Ovary (tissue), 9 donors: Measurements from ENCODE around the gene ASB9. TPM values are rescaled to one million over a fixed set of nuclear protein-coding genes. Genes with fewer than 3 reads are reported as not detected.

Experiments
- DNase-seq, 5 donors: peaks; one replicate each; pipeline ENCODE4 v3.0.0-alpha.2; 2019 to 2020
- H3K27ac ChIP-seq, 2 donors: fragments of 200-600 bp; one replicate each; pipeline versions ENCODE4 v1.5.1 to v1.8.0; 2019 to 2022
- H3K27me3 ChIP-seq: fragments of 200-600 bp; one replicate; pipeline ENCODE4 v1.8.0; 2022
- H3K36me3 ChIP-seq: fragments of 200-600 bp; sonication (generic); one replicate; pipeline ENCODE4 v1.5.1; 2019
- H3K4me1 ChIP-seq: one replicate; pipeline ENCODE4 v1.8.1; 2013; ENCODE audit warnings: mild to moderate bottlenecking, moderate library complexity; ENCODE audit not compliant: insufficient read depth
- H3K4me3 ChIP-seq: fragments of 200-600 bp; sonication (generic); one replicate; pipeline ENCODE4 v1.5.1; 2017
- H3K9me3 ChIP-seq, 2 donors: fragments of 200-600 bp in 1 of 2; sonication (generic) in 1 of 2; one replicate each; pipeline versions ENCODE4 v1.5.1 to v1.8.1; 2013 to 2019; ENCODE audit warnings: mild to moderate bottlenecking in 1 of 2, moderate library complexity in 1 of 2
- CTCF ChIP-seq, 3 donors: fragments of 450-650 bp in 2 of 3; fragments of 200-600 bp in 1 of 3; IDR thresholded peaks; one replicate each; pipeline versions ENCODE4 v1.5.1 to v1.8.0; 2016 to 2022; ENCODE audit warnings: antibody characterized with exemption in 3 of 3, mild to moderate bottlenecking in 1 of 3
- EP300 ChIP-seq: sonication (generic); formaldehyde crosslinking; IDR thresholded peaks from one replicate; pipeline ENCODE4 v1.6.1; 2017; ENCODE audit warnings: antibody characterized with exemption
- POLR2A ChIP-seq: fragments of 450-650 bp; IDR thresholded peaks from one replicate; pipeline ENCODE4 v1.6.1; 2017; ENCODE audit warnings: antibody characterized with exemption, mild to moderate bottlenecking, moderate library complexity
- WGBS, 3 donors: extraction: QIAGEN DNeasy Blood & Tissue Kit in 1 of 3; methylation state at CpG; one replicate each; pipeline versions ENCODE4 v1.1.5 to v1.1.7; 2013 to 2017; 5-methylcytosine and 5-hydroxymethylcytosine counted together
- intact Hi-C, 4 donors: fragments of 100-400 bp; cut with DNase I; formaldehyde crosslinking; loops; one replicate each; pipeline versions ENCODE4 v1.11.0 to v1.15.1; 2022 to 2023
- polyA plus RNA-seq, 2 donors: library from polyadenylated mRNA; stranded (reverse); fragments of 200-250 nt in 1 of 2; fragments of 350-450 nt in 1 of 2; fragmentation: Illumina TruSeq in 1 of 2; extraction: RNeasy Lipid Tissue Mini Kit (QIAGEN cat#74804) in 1 of 2; gene quantifications; one replicate each; pipeline ENCODE4 v1.2.3, GENCODE V29; 2013 to 2014
- total RNA-seq, 7 donors: library from RNA; depleted of rRNA in 2 of 7; stranded (reverse); fragments of >200 nt in 2 of 7; fragmentation: NEBNext Ultra II Directional in 3 of 7; extraction: Animal tissue kit (Norgen Biotek cat#: 25700) in 3 of 7; gene quantifications; one replicate each; pipeline versions ENCODE4 v1.1.0 to v1.2.4, GENCODE V29; 2016 to 2023
- donor health status: DM: no; HTN: no; CAD: no; lungs with moderate emphysema.
- donor health status: DM: no; HTN: no; CAD: no.
- donor health status: Bipolar disorder and iron deficiency.
- donor health status: DM: yes; HTN: yes; CAD: no.
- donor health status: DM: no; HTN: no; CAD: no.
- donor health status: DM: yes; HTN: yes; CAD: no.

ASB9 gene
- total and polyA plus RNA-seq, 9 donors: 0.20 to 2.1 (median 0.99) TPM

- no peak overlapping the region for H3K27ac ChIP-seq
- 84 to 85% (median 84%) methylated on average over 1 of the region's 1 CpG for WGBS, 3 donors
- H3K27me3 ChIP-seq: no peaks in the 10 kb centered on the region
- no peak overlapping the region for H3K4me3 ChIP-seq
- H3K36me3 ChIP-seq: no peaks in the 10 kb centered on the region
- H3K4me1 ChIP-seq: no peaks in the 10 kb centered on the region
- intact Hi-C loops: no loop called here
- H3K9me3 ChIP-seq: no peaks in the 10 kb centered on the region
- TF ChIP-seq EP300: no peak
- TF ChIP-seq POLR2A: no peak
- TF ChIP-seq CTCF (IDR thresholded peaks at IDR 0.05): no peak
- DNase-seq: no peak
These were observed 45.1 kb downstream of the ASB9 start for GRCh38 chrX:15224747-15225146.

- H3K27ac ChIP-seq: no peak overlapping the region
- DNase-seq: no peak
- intact Hi-C loops: no loop called here
- H3K4me3 ChIP-seq: no peak overlapping the region
- no peaks in the 10 kb centered on the region for H3K4me1 ChIP-seq
- H3K36me3 ChIP-seq: no peaks in the 10 kb centered on the region
- H3K9me3 ChIP-seq: no peaks in the 10 kb centered on the region
- no peaks in the 10 kb centered on the region for H3K27me3 ChIP-seq
- no peak for TF ChIP-seq CTCF (IDR thresholded peaks at IDR 0.05)
- no peak for TF ChIP-seq POLR2A
- no peak for TF ChIP-seq EP300
These were observed 48.6 kb downstream of the ASB9 start for GRCh38 chrX:15221321-15221720.

GRCh38 chrX:15217161-15217560 lies 52.7 kb downstream of the ASB9 start:
- no peaks in the 10 kb centered on the region for H3K9me3 ChIP-seq
- WGBS, 3 donors: 25 to 43% (median 29%) methylated on average over 1 of the region's 1 CpG
- no peak for TF ChIP-seq EP300
- TF ChIP-seq CTCF (IDR thresholded peaks at IDR 0.05): no peak
- TF ChIP-seq POLR2A: no peak
- no peak overlapping the region for H3K4me3 ChIP-seq
- H3K4me1 ChIP-seq: no peaks in the 10 kb centered on the region
- no peaks in the 10 kb centered on the region for H3K36me3 ChIP-seq
- no peak overlapping the region for H3K27ac ChIP-seq
- intact Hi-C loops: no loop called here
- H3K27me3 ChIP-seq: no peaks in the 10 kb centered on the region
- DNase-seq: no peak

- Histone ChIP-seq H3K36me3 (no peaks in the 10 kb centered on the region), H3K4me3 (no peak overlapping the region), H3K27me3 (no peaks in the 10 kb centered on the region), H3K27ac (no peak overlapping the region), H3K4me1 (no peaks in the 10 kb centered on the region), H3K9me3 (no peaks in the 10 kb centered on the region)
- intact Hi-C loops: no loop called here
- DNase-seq: no peak
- 60 to 70% (median 63%) methylated on average over 1 of the region's 1 CpG for WGBS, 3 donors
- no peak for TF ChIP-seq POLR2A
- TF ChIP-seq EP300: no peak
- TF ChIP-seq CTCF (IDR thresholded peaks at IDR 0.05): no peak
These were observed 53.6 kb downstream of the ASB9 start for GRCh38 chrX:15216280-15216679.

GRCh38 chrX:15215366-15215765 lies 54.5 kb downstream of the ASB9 start:
- TF ChIP-seq EP300: no peak
- TF ChIP-seq CTCF (IDR thresholded peaks at IDR 0.05): no peak
- TF ChIP-seq POLR2A: no peak
- H3K9me3 ChIP-seq: no peaks in the 10 kb centered on the region
- no peak for DNase-seq
- no peaks in the 10 kb centered on the region for H3K4me1 ChIP-seq
- intact Hi-C loops: no loop called here
- H3K4me3 ChIP-seq: no peak overlapping the region
- H3K27ac ChIP-seq: no peak overlapping the region
- 72 to 76% (median 76%) methylated on average over 2 of the region's 2 CpGs for WGBS, 3 donors
- no peaks in the 10 kb centered on the region for H3K27me3 ChIP-seq
- no peaks in the 10 kb centered on the region for H3K36me3 ChIP-seq
